Measurements from ENCODE around the gene PKDREJ. TPM values are rescaled to one million over a fixed set of nuclear protein-coding genes. Genes with fewer than 3 reads are reported as not detected.

Gene PKDREJ
- total RNA-seq, 4 donors from 2014 or later = not detected

DNA sequence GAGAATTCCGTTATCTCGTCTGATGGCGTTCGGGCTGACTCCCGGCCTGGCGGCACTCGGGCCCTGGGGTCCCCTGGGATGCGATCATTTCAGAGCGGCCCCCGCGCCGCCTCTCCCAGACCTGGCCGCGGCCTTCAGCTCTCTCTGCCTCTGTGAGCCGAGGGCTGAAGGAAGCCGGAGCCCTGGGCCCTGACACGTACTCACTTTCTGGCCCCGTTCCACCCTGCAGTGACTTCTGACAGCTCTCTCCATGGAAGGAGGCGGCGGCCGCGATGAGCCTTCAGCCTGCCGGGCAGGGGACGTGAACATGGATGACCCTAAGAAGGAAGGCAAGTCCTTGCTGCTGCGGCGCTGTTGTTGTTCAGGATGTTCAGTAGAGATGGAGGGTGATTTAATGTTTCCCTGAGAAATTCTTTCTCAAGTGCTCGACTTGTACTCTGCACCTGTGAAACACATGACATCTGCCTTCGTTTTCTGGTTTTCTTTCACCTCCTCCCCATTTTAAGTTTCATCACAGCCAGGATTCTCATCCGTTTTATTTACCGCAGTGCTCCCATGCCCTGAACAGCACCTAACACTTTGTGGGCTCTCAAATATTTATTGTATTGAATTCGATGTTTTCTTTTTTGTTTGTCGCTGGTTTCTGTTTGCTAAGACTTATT lies 34.1 kb upstream of the PKDREJ start:
- Histone ChIP-seq H3K27ac (no peak overlapping the region), H3K9me3 (no peaks in the 10 kb centered on the region), H3K36me3 (peaks cover 0 to 11% of the 10 kb centered on the region in 2 donors), H3K4me3 (peak overlapping the region; percentile 59 to 82 (median 74)), H3K27me3 (no peaks in the 10 kb centered on the region), H3K4me1 (peaks cover 8 to 14% of the 10 kb centered on the region in 2 donors)
- intact Hi-C loops (cut with DNase I; ENCODE audit: low total_unique reads) = loop anchor here (2.0 kb wide), 2 partner anchors 30 to 46 kb away; partner anchors contain the start of gene CDPF1
- in situ Hi-C loops (cut with MboI; ENCODE audit: low sequenced_read_pairs in 4 of 4) = no loop called here
- ATAC-seq (no peak), DNase-seq (no peak)
- TF ChIP-seq, protein P1, sequence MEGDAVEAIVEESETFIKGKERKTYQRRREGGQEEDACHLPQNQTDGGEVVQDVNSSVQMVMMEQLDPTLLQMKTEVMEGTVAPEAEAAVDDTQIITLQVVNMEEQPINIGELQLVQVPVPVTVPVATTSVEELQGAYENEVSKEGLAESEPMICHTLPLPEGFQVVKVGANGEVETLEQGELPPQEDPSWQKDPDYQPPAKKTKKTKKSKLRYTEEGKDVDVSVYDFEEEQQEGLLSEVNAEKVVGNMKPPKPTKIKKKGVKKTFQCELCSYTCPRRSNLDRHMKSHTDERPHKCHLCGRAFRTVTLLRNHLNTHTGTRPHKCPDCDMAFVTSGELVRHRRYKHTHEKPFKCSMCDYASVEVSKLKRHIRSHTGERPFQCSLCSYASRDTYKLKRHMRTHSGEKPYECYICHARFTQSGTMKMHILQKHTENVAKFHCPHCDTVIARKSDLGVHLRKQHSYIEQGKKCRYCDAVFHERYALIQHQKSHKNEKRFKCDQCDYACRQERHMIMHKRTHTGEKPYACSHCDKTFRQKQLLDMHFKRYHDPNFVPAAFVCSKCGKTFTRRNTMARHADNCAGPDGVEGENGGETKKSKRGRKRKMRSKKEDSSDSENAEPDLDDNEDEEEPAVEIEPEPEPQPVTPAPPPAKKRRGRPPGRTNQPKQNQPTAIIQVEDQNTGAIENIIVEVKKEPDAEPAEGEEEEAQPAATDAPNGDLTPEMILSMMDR (IDR thresholded peaks at IDR 0.05 in 4 of 5, conservative IDR thresholded peaks at IDR 0.05 in 1 of 5) = no peak
- no peak for TF ChIP-seq POLR2A (IDR thresholded peaks at IDR 0.05)

DNA sequence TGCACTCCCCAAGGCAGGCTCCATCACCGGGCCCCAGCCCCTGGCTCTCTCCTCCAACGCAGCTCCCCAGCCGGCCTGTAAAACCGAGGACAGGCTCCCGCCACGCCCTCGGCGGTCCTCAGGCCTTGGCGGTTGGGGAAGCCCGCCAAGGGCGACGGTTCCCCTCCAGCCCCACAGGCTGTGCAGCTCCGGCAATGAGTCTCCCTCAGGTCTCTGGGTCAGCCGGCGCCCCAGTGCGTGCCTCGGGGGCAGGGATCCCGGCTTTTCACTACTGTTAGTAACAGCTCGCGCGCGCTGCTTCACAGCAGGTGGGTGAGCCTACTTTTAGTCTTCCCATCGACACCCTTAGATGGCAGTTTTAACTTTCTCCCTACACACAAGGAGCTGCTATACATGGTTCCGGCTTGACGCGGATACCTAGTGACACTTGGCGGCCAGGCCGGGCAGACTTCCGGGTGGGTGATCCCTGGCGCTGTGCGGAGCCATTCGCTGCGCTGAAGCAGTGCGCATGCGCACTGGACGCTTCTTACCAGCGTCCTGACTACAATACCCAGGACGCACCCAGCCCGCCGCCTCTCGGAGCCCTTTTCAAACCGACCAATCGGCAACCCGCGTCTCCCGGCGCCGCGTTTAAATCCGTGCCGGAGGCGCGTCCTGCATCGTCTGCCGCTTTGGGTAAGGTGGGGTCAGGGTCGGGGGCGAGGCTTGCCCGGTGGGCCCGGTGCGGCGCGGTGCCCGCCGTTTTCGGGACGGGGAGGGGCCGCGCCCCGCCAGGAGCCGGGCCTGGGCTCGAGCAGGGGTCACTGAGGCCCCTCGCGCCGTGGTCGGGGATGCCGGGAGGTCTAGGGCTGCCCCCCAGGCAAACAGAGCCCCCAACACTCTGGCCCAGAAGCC lies 33.4 kb upstream of the PKDREJ start, which contains the start of gene GTSE1:
Gene GTSE1 (plus strand): TSS at position 614 of the 894 bp plus-strand sequence. CDS start 531 bp downstream, outside the sequence.
- ATAC-seq = peak; percentile 94 to 98
- Histone ChIP-seq H3K27ac (peak within 1 kb of the TSS; percentile 87 to 92 (median 88)), H3K9me3 (no peaks in the 10 kb centered on the region), H3K36me3 (peaks cover 0 to 16% of the 10 kb centered on the region in 2 donors), H3K27me3 (no peaks in the 10 kb centered on the region), H3K4me3 (peak within 1 kb of the TSS; percentile 59 to 82 (median 74)), H3K4me1 (peaks cover 8 to 14% of the 10 kb centered on the region in 2 donors)
- DNase-seq = peak; percentile 96 to 98
- peak; percentile 45 to 54 for TF ChIP-seq POLR2A (IDR thresholded peaks at IDR 0.05)
- TF ChIP-seq, protein P1 (IDR thresholded peaks at IDR 0.05 in 4 of 5, conservative IDR thresholded peaks at IDR 0.05 in 1 of 5) = peak in 3 of 5 experiments; percentile 18 to 41 (median 24)
- intact Hi-C loops (cut with DNase I; ENCODE audit: low total_unique reads) = loop anchor here (1.0 to 2.0 kb wide), 4 partner anchors 30 to 174 kb away; partner anchors contain the start of gene CDPF1
- in situ Hi-C loops (cut with MboI; ENCODE audit: low sequenced_read_pairs in 4 of 4) = no loop called here

DNA sequence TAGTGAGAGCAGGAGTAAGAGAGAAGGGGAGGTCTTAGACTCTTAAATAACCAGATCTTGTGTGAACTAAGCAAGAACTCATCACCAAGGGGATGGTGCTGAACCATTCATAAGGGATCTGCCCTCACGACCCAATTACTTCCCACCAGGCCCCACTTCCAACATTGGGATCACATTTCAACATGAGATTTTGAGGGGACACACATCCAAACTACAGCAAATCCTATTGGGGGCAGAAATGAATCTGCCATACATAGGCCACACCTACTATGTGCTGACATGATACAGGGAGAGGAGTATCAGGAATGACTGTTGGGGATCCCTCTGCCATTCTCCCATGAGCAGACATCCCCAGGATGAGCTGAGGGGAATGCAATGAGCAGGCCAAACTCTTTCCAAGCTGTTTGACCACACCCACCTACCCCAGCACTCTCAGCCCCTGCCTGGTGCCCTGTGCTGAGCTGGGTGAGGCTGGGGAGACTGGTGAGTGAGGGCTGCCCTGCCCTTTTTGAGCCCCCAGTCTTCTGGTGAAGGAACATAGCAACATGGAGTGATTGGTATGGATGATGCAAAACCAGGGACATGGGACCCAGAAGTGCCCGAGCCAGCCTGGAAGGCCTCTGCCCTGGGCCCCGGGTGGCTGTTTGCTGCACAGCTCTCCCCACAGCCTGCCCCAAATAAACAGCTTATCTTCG lies 32.3 kb upstream of the PKDREJ start:
- no peak for ATAC-seq
- Histone ChIP-seq H3K27me3 (no peaks in the 10 kb centered on the region), H3K36me3 (peaks cover 0 to 16% of the 10 kb centered on the region in 2 donors), H3K4me1 (peaks cover 15 to 20% of the 10 kb centered on the region in 2 donors), H3K27ac (peak overlapping the region; percentile 87 to 92 (median 88)), H3K4me3 (peak overlapping the region in 3 of 4 donors; percentile 59 to 82 (median 74)), H3K9me3 (no peaks in the 10 kb centered on the region)
- intact Hi-C loops (cut with DNase I; ENCODE audit: low total_unique reads) (no loop called here), in situ Hi-C loops (cut with MboI; ENCODE audit: low sequenced_read_pairs in 4 of 4) (no loop called here)
- no peak for TF ChIP-seq POLR2A (IDR thresholded peaks at IDR 0.05)
- TF ChIP-seq, protein P1 (IDR thresholded peaks at IDR 0.05 in 4 of 5, conservative IDR thresholded peaks at IDR 0.05 in 1 of 5) = no peak
- DNase-seq = no peak

DNA sequence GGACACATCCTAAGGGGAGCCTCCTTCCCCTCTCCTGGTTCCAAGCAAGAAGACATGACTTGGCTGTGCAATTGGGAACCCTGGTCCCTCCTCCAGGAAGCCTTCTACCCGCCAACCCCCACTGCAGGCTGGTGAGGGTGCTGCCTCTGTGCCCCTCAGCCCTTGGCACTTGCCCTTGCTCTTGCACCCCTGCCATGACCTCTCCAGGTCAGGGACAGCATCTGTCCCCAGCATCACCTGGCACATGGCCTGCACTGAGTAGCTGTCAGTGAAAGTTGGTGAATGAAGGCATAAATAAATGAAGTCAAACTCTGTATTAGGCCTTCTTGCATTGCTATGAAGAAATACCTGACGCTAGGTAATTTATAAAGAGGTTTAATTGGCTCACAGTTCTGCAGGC lies 31.6 kb upstream of the PKDREJ start:
- Histone ChIP-seq H3K4me3 (no peak overlapping the region), H3K36me3 (peaks cover 0 to 16% of the 10 kb centered on the region in 2 donors), H3K27me3 (no peaks in the 10 kb centered on the region), H3K4me1 (peaks cover 18 to 23% of the 10 kb centered on the region in 2 donors), H3K9me3 (no peaks in the 10 kb centered on the region), H3K27ac (no peak overlapping the region)
- no peak for ATAC-seq
- intact Hi-C loops (cut with DNase I; ENCODE audit: low total_unique reads) (no loop called here), in situ Hi-C loops (cut with MboI; ENCODE audit: low sequenced_read_pairs in 4 of 4) (no loop called here)
- no peak for DNase-seq
- no peak for TF ChIP-seq POLR2A (IDR thresholded peaks at IDR 0.05)
- TF ChIP-seq, protein P1 (IDR thresholded peaks at IDR 0.05 in 4 of 5, conservative IDR thresholded peaks at IDR 0.05 in 1 of 5) = no peak
